H9 (cell line): Measurements from ENCODE around the gene TBC1D4. TPM values are rescaled to one million over a fixed set of nuclear protein-coding genes. Genes with fewer than 3 reads are reported as not detected.

Experiments
- DNase-seq: peaks from one replicate; pipeline ENCODE4 v3.0.0-alpha.2; 2017
- H2AFZ ChIP-seq: one replicate; pipeline ENCODE4 v1.6.1; 2013; ENCODE audit warnings: mild to moderate bottlenecking, low read length, control low read depth, moderate library complexity
- H2AK5ac ChIP-seq: 2 replicates; pipeline ENCODE4 v1.6.1; 2013; ENCODE audit warnings: low read length, control low read depth, mixed read lengths; ENCODE audit not compliant: insufficient read length
- H2BK120ac ChIP-seq: one replicate; pipeline ENCODE4 v1.6.1; 2013; ENCODE audit warnings: low read depth, mild to moderate bottlenecking, low read length, control low read depth, inconsistent platforms; ENCODE audit not compliant: poor library complexity, severe bottlenecking
- H2BK12ac ChIP-seq: 2 replicates; pipeline ENCODE4 v1.6.1; 2013; ENCODE audit warnings: low read length, control low read depth, mixed read lengths, low read depth; ENCODE audit not compliant: insufficient read length
- H2BK15ac ChIP-seq: 2 replicates; pipeline ENCODE4 v1.6.1; 2013; ENCODE audit warnings: low read depth, low read length, control low read depth
- H2BK20ac ChIP-seq: one replicate; pipeline ENCODE4 v1.6.1; 2013; ENCODE audit warnings: low read depth, mild to moderate bottlenecking, low read length, control low read depth, inconsistent platforms; ENCODE audit not compliant: poor library complexity, severe bottlenecking
- H2BK5ac ChIP-seq: 2 replicates; pipeline ENCODE4 v1.6.1; 2013; ENCODE audit warnings: low read length, control low read depth, mixed read lengths; ENCODE audit not compliant: insufficient read length
- H3K14ac ChIP-seq: 2 replicates; pipeline ENCODE4 v1.6.1; 2013; ENCODE audit warnings: low read length, control low read depth; ENCODE audit not compliant: insufficient read depth
- H3K18ac ChIP-seq: 2 replicates; pipeline ENCODE4 v1.6.1; 2013; ENCODE audit warnings: low read depth, mild to moderate bottlenecking, mixed read lengths, low read length, control low read depth; ENCODE audit not compliant: insufficient read length
- H3K23ac ChIP-seq: 2 replicates; pipeline ENCODE4 v1.6.1; 2013; ENCODE audit warnings: low read length, control low read depth, mixed read lengths, low read depth; ENCODE audit not compliant: insufficient read length
- H3K23me2 ChIP-seq: 2 replicates; pipeline ENCODE4 v1.6.1; 2013; ENCODE audit warnings: low read depth, mild to moderate bottlenecking, mixed read lengths, low read length, control low read depth; ENCODE audit not compliant: insufficient read length, poor library complexity, severe bottlenecking
- H3K27ac ChIP-seq: 2 replicates; pipeline ENCODE4 v1.5.1; 2013; ENCODE audit warnings: low read length, control low read depth, mixed read lengths, low read depth; ENCODE audit not compliant: insufficient read length
- H3K27me3 ChIP-seq: 2 replicates; pipeline ENCODE4 v1.6.1; 2013; ENCODE audit warnings: low read length, control low read depth, inconsistent platforms; ENCODE audit not compliant: insufficient read depth
- H3K4ac ChIP-seq: 2 replicates; pipeline ENCODE4 v1.6.1; 2013; ENCODE audit warnings: low read depth, mild to moderate bottlenecking, control low read depth, inconsistent platforms, low read length, moderate library complexity
- H3K4me1 ChIP-seq: 2 replicates; pipeline ENCODE4 v1.6.1; 2013; ENCODE audit warnings: low read length, control low read depth, inconsistent platforms; ENCODE audit not compliant: insufficient read depth
- H3K4me2 ChIP-seq: 2 replicates; pipeline ENCODE4 v1.6.1; 2013; ENCODE audit warnings: low read length, control low read depth, mixed read lengths; ENCODE audit not compliant: insufficient read length, insufficient read depth
- H3K56ac ChIP-seq: 2 replicates; pipeline ENCODE4 v1.6.1; 2013; ENCODE audit warnings: low read depth, mild to moderate bottlenecking, mixed read lengths, low read length, control low read depth; ENCODE audit not compliant: insufficient read length
- H3K79me1 ChIP-seq: 2 replicates; pipeline ENCODE4 v1.6.1; 2013; ENCODE audit warnings: low read depth, mild to moderate bottlenecking, moderate library complexity, low read length, control low read depth, inconsistent platforms; ENCODE audit not compliant: insufficient read depth, poor library complexity, severe bottlenecking
- H3K79me2 ChIP-seq: 2 replicates; pipeline ENCODE4 v1.6.1; 2013; ENCODE audit warnings: low read length, control low read depth, inconsistent platforms; ENCODE audit not compliant: insufficient read depth
- H3K9ac ChIP-seq: 2 replicates; pipeline ENCODE4 v1.6.1; 2013; ENCODE audit warnings: low read length, control low read depth, mixed read lengths; ENCODE audit not compliant: insufficient read length; ENCODE audit errors: extremely low read depth
- H3K9me3 ChIP-seq: one replicate; pipeline ENCODE4 v1.6.1; 2013; ENCODE audit warnings: low read depth, low read length, inconsistent platforms; ENCODE audit not compliant: control insufficient read depth
- H3T11ph ChIP-seq: one replicate; pipeline ENCODE4 v1.6.1; 2013; ENCODE audit warnings: mild to moderate bottlenecking, low read length, control low read depth, inconsistent platforms
- H4K20me1 ChIP-seq: one replicate; pipeline ENCODE4 v1.6.1; 2013; ENCODE audit not compliant: control insufficient read depth, insufficient read length, insufficient read depth
- H4K5ac ChIP-seq: 2 replicates; pipeline ENCODE4 v1.6.1; 2013; ENCODE audit warnings: low read depth, mild to moderate bottlenecking, mixed read lengths, low read length, control low read depth; ENCODE audit not compliant: insufficient read length
- H4K8ac ChIP-seq: replicated peaks from 2 replicates; pipeline ENCODE4 v1.6.1; 2013; ENCODE audit warnings: low read length, control low read depth, mixed read lengths, low read depth; ENCODE audit not compliant: insufficient read length
- H4K91ac ChIP-seq: 2 replicates; pipeline ENCODE4 v1.6.1; 2013; ENCODE audit warnings: low read depth, mild to moderate bottlenecking, moderate library complexity, mixed read lengths, low read length, control low read depth; ENCODE audit not compliant: insufficient read length
- H3K27ac Mint-ChIP-seq, 3 experiments: 2 replicates in 2 of 3; 3 replicates in 1 of 3; pipeline ENCODE4 v1.8.0; 2020 to 2021; ENCODE audit warnings: mixed read lengths in 3 of 3, mild to moderate bottlenecking in 1 of 3, moderate library complexity in 1 of 3
- H3K27me3 Mint-ChIP-seq: 2 replicates; pipeline ENCODE4 v1.8.0; 2021; ENCODE audit warnings: low read depth, mild to moderate bottlenecking, moderate library complexity, mixed read lengths
- H3K36me3 Mint-ChIP-seq, 3 experiments: 2 replicates in 2 of 3; 3 replicates in 1 of 3; pipeline ENCODE4 v1.8.0; 2020 to 2021; ENCODE audit warnings: low read depth in 3 of 3, mixed read lengths in 3 of 3; ENCODE audit not compliant: insufficient read depth in 1 of 3
- H3K4me1 Mint-ChIP-seq, 2 experiments: 2 replicates each; pipeline ENCODE4 v1.8.0; 2020; ENCODE audit warnings: mixed read lengths in 2 of 2
- H3K4me3 Mint-ChIP-seq, 2 experiments: 2 replicates in 1 of 2; 3 replicates in 1 of 2; pipeline ENCODE4 v1.8.0; 2020 to 2021; ENCODE audit warnings: mild to moderate bottlenecking in 2 of 2, mixed read lengths in 2 of 2, moderate library complexity in 1 of 2
- H3K9me3 Mint-ChIP-seq, 2 experiments: 2 replicates in 1 of 2; 3 replicates in 1 of 2; pipeline ENCODE4 v1.8.0; 2020; ENCODE audit warnings: mild to moderate bottlenecking in 2 of 2, mixed read lengths in 2 of 2, moderate library complexity in 1 of 2
- WGBS: extraction: QIAGEN DNeasy Blood & Tissue Kit; methylation state at CpG from one replicate; pipeline ENCODE4 v1.1.7; 2013; ENCODE audit warnings: missing lambda C conversion rate, low lambda C conversion rate, mixed read lengths; ENCODE audit not compliant: insufficient read length; ENCODE audit errors: extremely low coverage; 5-methylcytosine and 5-hydroxymethylcytosine counted together
- total RNA-seq: library from RNA; stranded (reverse); gene quantifications from 2 replicates; pipeline ENCODE4 v1.2.1, GENCODE V29; 2021
- TF ChIP-seq, protein P1 (sequence below): fragments of 200-600 bp; sonication (generic); conservative IDR thresholded peaks from 3 replicates; pipeline ENCODE4 v1.8.0; 2021; ENCODE audit warnings: antibody characterized with exemption, mild to moderate bottlenecking

Gene TBC1D4
- total RNA-seq, 1 experiment from 2014 or later: 10.5 TPM

GRCh38 chr13:75494491-75494890 is 12.5 kb upstream of the TBC1D4 start:
- Mint-ChIP-seq H3K27ac (no peak overlapping the region), H3K27me3 (no peaks in the 10 kb centered on the region; the same call in 1 of the 2 replicates), H3K36me3 (no peaks in the 10 kb centered on the region), H3K4me1 (no peaks in the 10 kb centered on the region), H3K9me3 (no peaks in the 10 kb centered on the region), H3K4me3 (no peak overlapping the region)
- H3K56ac ChIP-seq: no peak overlapping the region
- H3K4me1 ChIP-seq: no peaks in the 10 kb centered on the region
- no peak for DNase-seq
- H3K14ac ChIP-seq: no peak overlapping the region
- no peak overlapping the region for H2BK5ac ChIP-seq
- TF ChIP-seq, protein P1, sequence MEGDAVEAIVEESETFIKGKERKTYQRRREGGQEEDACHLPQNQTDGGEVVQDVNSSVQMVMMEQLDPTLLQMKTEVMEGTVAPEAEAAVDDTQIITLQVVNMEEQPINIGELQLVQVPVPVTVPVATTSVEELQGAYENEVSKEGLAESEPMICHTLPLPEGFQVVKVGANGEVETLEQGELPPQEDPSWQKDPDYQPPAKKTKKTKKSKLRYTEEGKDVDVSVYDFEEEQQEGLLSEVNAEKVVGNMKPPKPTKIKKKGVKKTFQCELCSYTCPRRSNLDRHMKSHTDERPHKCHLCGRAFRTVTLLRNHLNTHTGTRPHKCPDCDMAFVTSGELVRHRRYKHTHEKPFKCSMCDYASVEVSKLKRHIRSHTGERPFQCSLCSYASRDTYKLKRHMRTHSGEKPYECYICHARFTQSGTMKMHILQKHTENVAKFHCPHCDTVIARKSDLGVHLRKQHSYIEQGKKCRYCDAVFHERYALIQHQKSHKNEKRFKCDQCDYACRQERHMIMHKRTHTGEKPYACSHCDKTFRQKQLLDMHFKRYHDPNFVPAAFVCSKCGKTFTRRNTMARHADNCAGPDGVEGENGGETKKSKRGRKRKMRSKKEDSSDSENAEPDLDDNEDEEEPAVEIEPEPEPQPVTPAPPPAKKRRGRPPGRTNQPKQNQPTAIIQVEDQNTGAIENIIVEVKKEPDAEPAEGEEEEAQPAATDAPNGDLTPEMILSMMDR: no peak
- WGBS: no CpG with 5 or more reads among the region's 1 CpG
- no peak overlapping the region for H2BK15ac ChIP-seq
- H4K20me1 ChIP-seq: no peaks in the 10 kb centered on the region
- no peak overlapping the region for H3K27ac ChIP-seq
- H4K8ac ChIP-seq: no peak overlapping the region
- H3K27me3 ChIP-seq: no peaks in the 10 kb centered on the region
- H2BK12ac ChIP-seq: no peak overlapping the region
- no peaks in the 10 kb centered on the region for H3K79me2 ChIP-seq
- H2AFZ ChIP-seq: no peak overlapping the region
- H4K91ac ChIP-seq: no peak overlapping the region
- H3K4me2 ChIP-seq: no peak overlapping the region
- H3K4ac ChIP-seq: no peak overlapping the region
- no peaks in the 10 kb centered on the region for H3K79me1 ChIP-seq
- H3K9ac ChIP-seq: no peak overlapping the region
- H2BK20ac ChIP-seq: no peak overlapping the region
- no peak overlapping the region for H4K5ac ChIP-seq
- H3K18ac ChIP-seq: no peak overlapping the region
- no peak overlapping the region for H2AK5ac ChIP-seq
- H3T11ph ChIP-seq: no peak overlapping the region
- no peak overlapping the region for H3K23ac ChIP-seq
- H3K9me3 ChIP-seq: no peaks in the 10 kb centered on the region
- H2BK120ac ChIP-seq: no peak overlapping the region
- no peaks in the 10 kb centered on the region for H3K23me2 ChIP-seq
